Lung (tissue), 16 donors: Measurements from ENCODE around the gene CCDC171. TPM values are rescaled to one million over a fixed set of nuclear protein-coding genes. Genes with fewer than 3 reads are reported as not detected.

Source experiments
- ATAC-seq: fragments of 200-7000 bp; cut with Tn5 transposase; one replicate; pipeline ENCODE4 v1.9.1; 2020; ENCODE audit warnings: moderate number of reproducible peaks; ENCODE audit not compliant: insufficient read depth, low FRiP score
- DNase-seq, 3 donors: peaks; one replicate each; pipeline ENCODE4 v3.0.0-alpha.2; 2013 to 2017
- H3K27ac ChIP-seq, 2 donors: one replicate each; pipeline ENCODE4 v1.5.1; 2013; ENCODE audit warnings: mild to moderate bottlenecking in 2 of 2, moderate library complexity in 2 of 2, control low read depth in 1 of 2, inconsistent platforms in 1 of 2, low read depth in 1 of 2, low read length in 1 of 2
- H3K27me3 ChIP-seq, 3 donors: one replicate each; pipeline ENCODE4 v1.5.1; 2013; ENCODE audit warnings: low read length in 2 of 3; ENCODE audit not compliant: control insufficient read depth in 3 of 3, insufficient read depth in 3 of 3
- H3K36me3 ChIP-seq, 4 donors: one replicate each; pipeline ENCODE4 v1.5.1; 2013; ENCODE audit warnings: low read length in 4 of 4, mild to moderate bottlenecking in 1 of 4, moderate library complexity in 1 of 4; ENCODE audit not compliant: control insufficient read depth in 4 of 4, insufficient read depth in 4 of 4
- H3K4me1 ChIP-seq, 5 donors: one replicate each; pipeline ENCODE4 v1.5.1; 2013; ENCODE audit warnings: low read length in 5 of 5, mild to moderate bottlenecking in 2 of 5, moderate library complexity in 1 of 5; ENCODE audit not compliant: control insufficient read depth in 5 of 5, insufficient read depth in 5 of 5
- H3K4me3 ChIP-seq: one replicate; pipeline ENCODE4 v1.5.1; 2013; ENCODE audit warnings: mild to moderate bottlenecking, control low read depth, moderate library complexity
- H3K9ac ChIP-seq, 2 donors: one replicate each; pipeline ENCODE4 v1.5.1; 2013; ENCODE audit warnings: low read length in 2 of 2, control low read depth in 1 of 2; ENCODE audit not compliant: insufficient read depth in 1 of 2
- H3K9me3 ChIP-seq, 4 donors: one replicate each; pipeline ENCODE4 v1.5.1; 2013; ENCODE audit warnings: low read length in 3 of 4, mild to moderate bottlenecking in 1 of 4, moderate library complexity in 1 of 4; ENCODE audit not compliant: control insufficient read depth in 4 of 4, insufficient read depth in 3 of 4
- WGBS, 2 donors: extraction: QIAGEN DNeasy Blood & Tissue Kit; methylation state at CpG; one replicate each; pipeline ENCODE4 v1.1.7; 2013; 5-methylcytosine and 5-hydroxymethylcytosine counted together
- long read RNA-seq, 5 donors: transcript quantifications; one replicate each; lab custom pipeline, GENCODE V29; 2026
- polyA plus RNA-seq, 2 donors: library from polyadenylated mRNA; stranded (reverse); fragments of 200-250 nt; gene quantifications; one replicate each; pipeline ENCODE4 v1.2.1, GENCODE V29; 2013
- total RNA-seq, 2 donors: library from RNA; depleted of rRNA in 1 of 2; stranded (reverse); fragments of >200 nt in 1 of 2; gene quantifications; one replicate each; pipeline ENCODE4 v1.2.1, GENCODE V29; 2014 to 2021
- TF ChIP-seq, protein P1 (sequence below): IDR thresholded peaks from 2 replicates; pipeline ENCODE4 v1.5.1; 2012; ENCODE audit warnings: mild to moderate bottlenecking; ENCODE audit errors: control extremely low read depth, extremely low read depth
- donor health status: control.
- donor health status: control.
- donor health status: Bipolar disorder and iron deficiency.
- donor health status: healthy.
- donor health status: DM: yes; HTN: yes; CAD: no.

CCDC171 gene
- total RNA-seq (10 to 100 TPM in 1 of 2 donors, 1 to 10 TPM in 1; 3.8 to 17.0 TPM), polyA plus RNA-seq (1 to 10 TPM in 1 of 2 donors, under 1 TPM in 1; 0.40 to 1.2 TPM)
- long read RNA-seq, donor 1 = 0 reads
- long read RNA-seq, donor 2 = 0 reads
- long read RNA-seq, donor 3 = 0 reads
- long read RNA-seq, donor 4 = 0 reads
- long read RNA-seq, donor 5 = 0 reads

DNA sequence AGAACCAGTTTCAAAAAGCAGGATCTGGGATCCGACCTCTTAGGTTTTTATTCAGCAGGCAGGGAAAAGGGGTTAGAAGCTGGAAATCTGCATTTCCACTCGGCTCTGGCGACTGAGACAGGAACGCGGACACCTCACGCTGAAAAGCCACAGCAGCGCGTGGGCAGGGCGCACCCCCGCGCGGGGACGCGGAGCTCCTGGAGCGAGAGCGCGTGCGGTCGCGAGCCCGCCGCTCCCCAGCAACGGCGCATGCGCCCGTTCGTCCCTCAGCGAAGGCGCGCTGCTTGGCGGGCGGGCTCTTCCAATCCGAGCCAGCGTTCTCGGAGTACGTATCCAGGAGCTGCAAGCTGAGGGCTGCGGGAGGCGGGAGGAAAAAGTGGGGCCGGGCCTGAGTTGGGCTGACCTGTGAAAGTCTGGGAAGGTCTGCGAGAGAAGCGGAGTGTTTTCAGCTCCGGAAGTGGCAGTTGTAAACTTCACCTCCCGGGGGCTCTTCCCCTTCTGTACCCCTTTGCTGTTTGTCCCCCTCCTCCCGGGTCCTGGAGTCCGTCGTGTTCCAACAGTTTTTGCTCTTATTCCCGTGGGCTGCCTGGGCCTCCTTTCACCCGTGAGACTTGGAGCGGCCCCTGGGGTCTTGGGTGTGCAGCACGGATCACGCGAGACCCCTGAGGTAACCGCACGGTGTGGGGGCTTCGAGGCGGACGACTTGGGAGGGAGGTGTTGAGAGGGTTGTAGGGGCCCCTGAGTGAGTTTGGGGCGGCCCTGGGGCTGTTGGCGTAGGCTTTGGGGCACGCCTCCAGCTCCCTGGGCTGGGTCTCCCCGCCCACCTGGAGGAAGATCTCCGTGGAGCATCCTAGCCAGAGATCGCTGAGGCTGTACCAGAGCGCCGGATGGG lies at the start of gene CCDC171:
Gene CCDC171, plus strand, starts transcription at position 408 of the 892 bp plus-strand sequence. CDS start 11,046 bp downstream, outside the sequence.
- TF ChIP-seq, protein P1, sequence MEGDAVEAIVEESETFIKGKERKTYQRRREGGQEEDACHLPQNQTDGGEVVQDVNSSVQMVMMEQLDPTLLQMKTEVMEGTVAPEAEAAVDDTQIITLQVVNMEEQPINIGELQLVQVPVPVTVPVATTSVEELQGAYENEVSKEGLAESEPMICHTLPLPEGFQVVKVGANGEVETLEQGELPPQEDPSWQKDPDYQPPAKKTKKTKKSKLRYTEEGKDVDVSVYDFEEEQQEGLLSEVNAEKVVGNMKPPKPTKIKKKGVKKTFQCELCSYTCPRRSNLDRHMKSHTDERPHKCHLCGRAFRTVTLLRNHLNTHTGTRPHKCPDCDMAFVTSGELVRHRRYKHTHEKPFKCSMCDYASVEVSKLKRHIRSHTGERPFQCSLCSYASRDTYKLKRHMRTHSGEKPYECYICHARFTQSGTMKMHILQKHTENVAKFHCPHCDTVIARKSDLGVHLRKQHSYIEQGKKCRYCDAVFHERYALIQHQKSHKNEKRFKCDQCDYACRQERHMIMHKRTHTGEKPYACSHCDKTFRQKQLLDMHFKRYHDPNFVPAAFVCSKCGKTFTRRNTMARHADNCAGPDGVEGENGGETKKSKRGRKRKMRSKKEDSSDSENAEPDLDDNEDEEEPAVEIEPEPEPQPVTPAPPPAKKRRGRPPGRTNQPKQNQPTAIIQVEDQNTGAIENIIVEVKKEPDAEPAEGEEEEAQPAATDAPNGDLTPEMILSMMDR = no peak
- peak within 1 kb of the TSS; percentile 51 to 84 for H3K27ac ChIP-seq
- no peaks in the 10 kb centered on the region for H3K9me3 ChIP-seq
- peak within 1 kb of the TSS; percentile 65 for H3K4me3 ChIP-seq
- 0% methylated on average over 65 of the region's 65 CpGs for WGBS, 2 donors
- H3K27me3 ChIP-seq = no peaks in the 10 kb centered on the region
- peaks cover 0 to 10% (median 0%) of the 10 kb centered on the region in 5 donors for H3K4me1 ChIP-seq
- peak; percentile 96 for ATAC-seq
- DNase-seq = peak; percentile 98 to 99 (median 99)
- no peaks in the 10 kb centered on the region for H3K36me3 ChIP-seq
- H3K9ac ChIP-seq = peak within 1 kb of the TSS; percentile 93 to 99

DNA sequence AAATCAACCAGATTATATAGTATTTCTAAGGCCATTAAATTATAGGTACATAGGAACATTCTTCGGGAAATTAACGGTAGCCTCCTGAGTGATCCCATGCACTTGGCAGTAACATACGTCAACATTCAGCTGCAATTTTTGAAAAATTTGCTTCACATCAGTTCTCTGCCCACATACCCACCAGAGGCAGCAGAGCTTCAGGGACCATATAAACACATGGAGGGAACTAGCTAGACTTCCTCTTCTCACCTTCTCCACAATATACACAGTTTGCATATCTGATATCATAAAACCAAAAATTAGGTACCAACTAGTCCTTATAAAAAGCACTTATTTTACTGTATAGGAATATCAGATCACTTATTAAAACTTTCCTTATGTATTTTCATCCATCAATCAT lies 46.9 kb upstream of the CCDC171 start:
- TF ChIP-seq, protein P1 = no peak
- Histone ChIP-seq H3K36me3 (peaks cover 8 to 34% (median 17%) of the 10 kb centered on the region in 4 donors), H3K27me3 (no peaks in the 10 kb centered on the region), H3K4me1 (peaks cover 0 to 18% (median 2%) of the 10 kb centered on the region in 5 donors), H3K9me3 (no peaks in the 10 kb centered on the region), H3K27ac (no peak overlapping the region), H3K4me3 (no peak overlapping the region), H3K9ac (no peak overlapping the region)
- no peak for ATAC-seq
- WGBS, 2 donors = 69 to 81% methylated on average over 3 of the region's 3 CpGs
- no peak for DNase-seq

DNA sequence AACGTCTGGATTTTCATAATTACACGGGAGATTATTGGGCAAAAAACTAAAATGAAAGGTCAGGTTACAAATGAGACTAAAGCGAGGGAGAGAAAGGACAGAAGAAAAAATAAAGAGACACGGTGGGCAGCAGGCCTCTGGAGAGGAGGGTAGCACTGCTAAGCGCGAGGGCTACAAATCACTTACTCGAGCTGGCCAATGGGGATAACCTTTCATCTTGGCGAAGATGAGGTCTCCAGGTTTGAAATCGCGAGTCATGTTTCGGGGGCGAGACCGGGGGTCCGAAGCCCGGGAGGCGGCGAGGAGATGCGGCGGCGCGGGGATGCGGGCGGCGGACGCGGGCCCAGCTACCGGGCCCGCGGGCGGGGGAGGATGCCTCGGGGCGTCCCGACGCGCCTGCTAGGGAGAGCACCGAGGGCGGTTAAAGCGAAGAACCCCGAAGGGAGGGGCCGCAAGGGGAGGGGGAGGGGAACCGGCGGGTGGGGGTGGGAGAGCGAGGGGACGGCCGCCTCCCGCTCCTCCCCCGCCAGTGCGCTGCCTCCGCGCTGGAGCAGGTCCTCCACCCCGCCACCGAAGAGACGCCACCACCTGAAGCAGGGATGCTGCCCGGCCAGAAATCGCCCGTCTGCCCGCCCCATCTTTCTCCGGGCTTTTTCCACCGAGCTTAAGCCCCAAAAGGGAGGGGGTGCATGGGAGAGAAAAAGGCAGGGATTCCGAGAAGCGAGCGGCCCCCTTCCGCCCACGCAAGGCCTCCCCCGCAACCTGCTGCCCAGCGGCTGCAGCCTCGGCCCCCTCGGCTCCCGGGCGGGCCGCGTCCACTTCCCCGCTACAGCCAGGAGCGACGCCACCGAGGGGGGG lies 42.7 kb upstream of the CCDC171 start:
- peak overlapping the region; percentile 87 to 97 for H3K27ac ChIP-seq
- no peaks in the 10 kb centered on the region for H3K9me3 ChIP-seq
- H3K27me3 ChIP-seq = no peaks in the 10 kb centered on the region
- H3K9ac ChIP-seq = peak overlapping the region; percentile 75 to 94
- H3K4me1 ChIP-seq = peaks cover 0 to 24% (median 2%) of the 10 kb centered on the region in 5 donors
- H3K36me3 ChIP-seq = peaks cover 3 to 20% (median 11%) of the 10 kb centered on the region in 4 donors
- WGBS, 2 donors = 1 to 2% methylated on average over 52 to 76 of the region's 76 CpGs
- TF ChIP-seq, protein P1 = no peak
- peak overlapping the region; percentile 88 for H3K4me3 ChIP-seq
- ATAC-seq = peak; percentile 87
- DNase-seq = peak; percentile 50 to 62 (median 59)
